ENCODE data around the gene TBXA2R.

DNA sequence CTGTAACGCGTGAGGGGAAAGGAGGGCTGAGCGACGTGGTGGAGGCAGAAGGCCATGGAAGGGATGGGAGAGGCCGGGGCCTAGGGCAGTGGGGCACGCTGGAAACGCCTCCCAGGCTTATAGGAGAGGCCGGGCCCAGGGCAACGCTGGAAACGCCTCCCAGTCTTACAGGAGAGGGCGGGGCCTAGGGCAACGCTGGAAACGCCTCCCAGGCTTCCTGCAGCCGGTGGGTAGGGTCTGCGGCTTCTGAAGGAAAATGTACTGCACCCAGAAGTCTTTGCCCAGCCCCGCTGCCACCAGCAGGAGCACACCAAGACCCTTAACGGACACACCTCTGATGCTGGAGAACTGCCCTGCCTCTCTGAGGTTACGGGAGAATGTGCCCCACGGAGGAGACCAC, 10.8 kb upstream of the TBXA2R start:
- TF ChIP-seq, protein P1, sequence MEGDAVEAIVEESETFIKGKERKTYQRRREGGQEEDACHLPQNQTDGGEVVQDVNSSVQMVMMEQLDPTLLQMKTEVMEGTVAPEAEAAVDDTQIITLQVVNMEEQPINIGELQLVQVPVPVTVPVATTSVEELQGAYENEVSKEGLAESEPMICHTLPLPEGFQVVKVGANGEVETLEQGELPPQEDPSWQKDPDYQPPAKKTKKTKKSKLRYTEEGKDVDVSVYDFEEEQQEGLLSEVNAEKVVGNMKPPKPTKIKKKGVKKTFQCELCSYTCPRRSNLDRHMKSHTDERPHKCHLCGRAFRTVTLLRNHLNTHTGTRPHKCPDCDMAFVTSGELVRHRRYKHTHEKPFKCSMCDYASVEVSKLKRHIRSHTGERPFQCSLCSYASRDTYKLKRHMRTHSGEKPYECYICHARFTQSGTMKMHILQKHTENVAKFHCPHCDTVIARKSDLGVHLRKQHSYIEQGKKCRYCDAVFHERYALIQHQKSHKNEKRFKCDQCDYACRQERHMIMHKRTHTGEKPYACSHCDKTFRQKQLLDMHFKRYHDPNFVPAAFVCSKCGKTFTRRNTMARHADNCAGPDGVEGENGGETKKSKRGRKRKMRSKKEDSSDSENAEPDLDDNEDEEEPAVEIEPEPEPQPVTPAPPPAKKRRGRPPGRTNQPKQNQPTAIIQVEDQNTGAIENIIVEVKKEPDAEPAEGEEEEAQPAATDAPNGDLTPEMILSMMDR (conservative IDR thresholded peaks at IDR 0.05; ENCODE audit: low read length) = no peak
- no peak for TF ChIP-seq EZH2phosphoT487 (IDR thresholded peaks at IDR 0.05; ENCODE audit: borderline replicate concordance)

All from Loucy (cell line).